SJCRH30 (cell line): ENCODE measurements around the gene PSMB10. TPM values are rescaled to one million over a fixed set of nuclear protein-coding genes. Genes with fewer than 3 reads are reported as not detected.

Experiments
- DNase-seq, 2 experiments: peaks; one replicate each; pipeline ENCODE4 v3.0.0-alpha.2; 2015 to 2020
- H3K27ac ChIP-seq: fragments of 250-450 bp; sonication (Bioruptor Pico); 2 replicates; pipeline ENCODE4 v1.5.1; 2020; ENCODE audit warnings: mild to moderate bottlenecking, moderate library complexity
- H3K27me3 ChIP-seq: fragments of 250-450 bp; sonication (Bioruptor Pico); 2 replicates; pipeline ENCODE4 v1.5.1; 2020; ENCODE audit warnings: mild to moderate bottlenecking, moderate library complexity
- H3K36me3 ChIP-seq: fragments of 250-450 bp; sonication (Bioruptor Pico); 2 replicates; pipeline ENCODE4 v1.5.1; 2020; ENCODE audit warnings: mild to moderate bottlenecking, moderate library complexity
- H3K4me1 ChIP-seq: fragments of 250-450 bp; sonication (Bioruptor Pico); 2 replicates; pipeline ENCODE4 v1.5.1; 2020; ENCODE audit warnings: mild to moderate bottlenecking, moderate library complexity
- H3K4me3 ChIP-seq: fragments of 250-450 bp; sonication (Bioruptor Pico); 2 replicates; pipeline ENCODE4 v1.5.1; 2020; ENCODE audit warnings: mild to moderate bottlenecking, moderate library complexity
- H3K9me3 ChIP-seq: fragments of 250-450 bp; sonication (Bioruptor Pico); replicated peaks from 2 replicates; pipeline ENCODE4 v1.5.1; 2020; ENCODE audit warnings: mild to moderate bottlenecking, moderate library complexity
- total RNA-seq: library from RNA; depleted of rRNA; stranded (reverse); fragments of >200 nt; shearing (Covaris generic); gene quantifications from 2 replicates; pipeline ENCODE4 v1.2.3, GENCODE V29; 2014

PSMB10 gene
- total RNA-seq, 1 experiment from 2014 or later = 7.4 TPM

GRCh38 chr16:67951485-67951884, 14.8 kb upstream of the PSMB10 start:
- no peak overlapping the region for H3K4me3 ChIP-seq
- DNase-seq = no peak
- no peak overlapping the region for H3K27ac ChIP-seq
- H3K27me3 ChIP-seq = no peaks in the 10 kb centered on the region
- no peaks in the 10 kb centered on the region for H3K9me3 ChIP-seq
- H3K36me3 ChIP-seq = peaks cover 3% of the 10 kb centered on the region; the same call in 1 of the 2 replicates
- no peaks in the 10 kb centered on the region for H3K4me1 ChIP-seq

- H3K9me3 ChIP-seq = no peaks in the 10 kb centered on the region
- H3K4me3 ChIP-seq = no peak overlapping the region
- DNase-seq = no peak
- H3K27me3 ChIP-seq = no peaks in the 10 kb centered on the region
- no peaks in the 10 kb centered on the region for H3K4me1 ChIP-seq
- peaks cover 3% of the 10 kb centered on the region; the same call in 1 of the 2 replicates for H3K36me3 ChIP-seq
- no peak overlapping the region for H3K27ac ChIP-seq
These were observed 13.7 kb upstream of the PSMB10 start for GRCh38 chr16:67950335-67950843.

- no peak overlapping the region for H3K27ac ChIP-seq
- no peak overlapping the region for H3K4me3 ChIP-seq
- H3K36me3 ChIP-seq = peaks cover 6% of the 10 kb centered on the region; the same call in 1 of the 2 replicates
- DNase-seq = no peak
- H3K4me1 ChIP-seq = no peaks in the 10 kb centered on the region
- H3K27me3 ChIP-seq = no peaks in the 10 kb centered on the region
- H3K9me3 ChIP-seq = no peaks in the 10 kb centered on the region
These were observed 13.0 kb upstream of the PSMB10 start for GRCh38 chr16:67949645-67950044.

- H3K9me3 ChIP-seq = no peaks in the 10 kb centered on the region
- no peak overlapping the region for H3K27ac ChIP-seq
- DNase-seq = no peak
- no peaks in the 10 kb centered on the region for H3K4me1 ChIP-seq
- no peak overlapping the region for H3K4me3 ChIP-seq
- no peaks in the 10 kb centered on the region for H3K27me3 ChIP-seq
- peaks cover 6% of the 10 kb centered on the region; the same call in 1 of the 2 replicates for H3K36me3 ChIP-seq
These were observed 11.4 kb upstream of the PSMB10 start for GRCh38 chr16:67948015-67948414.

GRCh38 chr16:67946966-67947558, 10.4 kb upstream of the PSMB10 start:
- no peak overlapping the region for H3K4me3 ChIP-seq
- no peaks in the 10 kb centered on the region for H3K4me1 ChIP-seq
- DNase-seq = no peak
- no peak overlapping the region for H3K27ac ChIP-seq
- H3K27me3 ChIP-seq = no peaks in the 10 kb centered on the region
- peaks cover 6% of the 10 kb centered on the region; the same call in 1 of the 2 replicates for H3K36me3 ChIP-seq
- no peaks in the 10 kb centered on the region for H3K9me3 ChIP-seq

GRCh38 chr16:67946128-67946569, 9.5 kb upstream of the PSMB10 start:
- no peak for DNase-seq
- H3K36me3 ChIP-seq = peaks cover 6% of the 10 kb centered on the region; the same call in 1 of the 2 replicates
- no peaks in the 10 kb centered on the region for H3K9me3 ChIP-seq

GRCh38 chr16:67945392-67945933, 8.8 kb upstream of the PSMB10 start:
- no peak for DNase-seq
- peaks cover 6% of the 10 kb centered on the region; the same call in 1 of the 2 replicates for H3K36me3 ChIP-seq
- no peaks in the 10 kb centered on the region for H3K27me3 ChIP-seq
- no peak overlapping the region for H3K4me3 ChIP-seq
- H3K27ac ChIP-seq = no peak overlapping the region
- no peaks in the 10 kb centered on the region for H3K9me3 ChIP-seq
- no peaks in the 10 kb centered on the region for H3K4me1 ChIP-seq

More at GRCh38 chr16:67946128-67946569, 9.5 kb upstream of the PSMB10 start:
- Histone ChIP-seq H3K27ac (no peak overlapping the region), H3K4me3 (no peak overlapping the region), H3K4me1 (no peaks in the 10 kb centered on the region), H3K27me3 (no peaks in the 10 kb centered on the region)

- DNase-seq = no peak
- Histone ChIP-seq H3K9me3 (no peaks in the 10 kb centered on the region), H3K27me3 (no peaks in the 10 kb centered on the region), H3K36me3 (peaks cover 6% of the 10 kb centered on the region; the same call in 1 of the 2 replicates), H3K4me1 (no peaks in the 10 kb centered on the region), H3K27ac (no peak overlapping the region), H3K4me3 (no peak overlapping the region)
These were observed 8.2 kb upstream of the PSMB10 start for GRCh38 chr16:67944690-67945391.

GRCh38 chr16:67943619-67944504, 7.2 kb upstream of the PSMB10 start, which contains the start of gene LCAT:
TSS of gene LCAT (minus strand) at chr16:67944120. CDS start at chr16:67944101, 19 bp downstream.
- no peak for DNase-seq
- H3K27ac ChIP-seq = no peak within 1 kb of the TSS
- H3K4me1 ChIP-seq = no peaks in the 10 kb centered on the region
- H3K27me3 ChIP-seq = no peaks in the 10 kb centered on the region
- no peaks in the 10 kb centered on the region for H3K9me3 ChIP-seq
- H3K4me3 ChIP-seq = no peak within 1 kb of the TSS
- peaks cover 6% of the 10 kb centered on the region; the same call in 1 of the 2 replicates for H3K36me3 ChIP-seq

GRCh38 chr16:67943256-67943618, 6.6 kb upstream of the PSMB10 start:
- no peak for DNase-seq
- Histone ChIP-seq H3K36me3 (peaks cover 6% of the 10 kb centered on the region; the same call in 1 of the 2 replicates), H3K27me3 (no peaks in the 10 kb centered on the region), H3K27ac (no peak overlapping the region), H3K4me3 (no peak overlapping the region), H3K9me3 (no peaks in the 10 kb centered on the region), H3K4me1 (no peaks in the 10 kb centered on the region)

GRCh38 chr16:67942510-67943255, 6.0 kb upstream of the PSMB10 start:
- Histone ChIP-seq H3K4me3 (no peak overlapping the region), H3K36me3 (0 out of 2 replicates have a peak, but pooled peaks cover 6% of the 10 kb centered on the region), H3K27ac (no peak overlapping the region), H3K9me3 (no peaks in the 10 kb centered on the region), H3K27me3 (no peaks in the 10 kb centered on the region), H3K4me1 (no peaks in the 10 kb centered on the region)
- DNase-seq = no peak

GRCh38 chr16:67942200-67942509, 5.5 kb upstream of the PSMB10 start:
- no peak overlapping the region for H3K4me3 ChIP-seq
- no peaks in the 10 kb centered on the region for H3K4me1 ChIP-seq
- H3K9me3 ChIP-seq = no peaks in the 10 kb centered on the region
- no peak overlapping the region for H3K27ac ChIP-seq
- DNase-seq = peak; percentile 31 to 52
- H3K36me3 ChIP-seq = 0 out of 2 replicates have a peak, but pooled peaks cover 5% of the 10 kb centered on the region
- no peaks in the 10 kb centered on the region for H3K27me3 ChIP-seq

GRCh38 chr16:67941469-67942199, 5.0 kb upstream of the PSMB10 start:
- Histone ChIP-seq H3K27me3 (no peaks in the 10 kb centered on the region), H3K36me3 (0 out of 2 replicates have a peak, but pooled peaks cover 3% of the 10 kb centered on the region), H3K4me3 (no peak overlapping the region), H3K9me3 (no peaks in the 10 kb centered on the region), H3K27ac (no peak overlapping the region), H3K4me1 (no peaks in the 10 kb centered on the region)
- DNase-seq = no peak
